Articular chondrocyte of knee joint (primary cell): ENCODE measurements around the gene C3orf80. TPM values are rescaled to one million over a fixed set of nuclear protein-coding genes. Genes with fewer than 3 reads are reported as not detected.

Source experiments
- total RNA-seq: library from RNA; depleted of rRNA; stranded (reverse); fragments of >200 nt; gene quantifications from 2 replicates; pipeline ENCODE4 v1.2.3, GENCODE V29; 2012

The C3orf80 gene
- total RNA-seq: 0.13 and 0.32 TPM in 2 replicates

GRCh38 chr3:160225176-160226025, at the start of gene C3orf80:
TSS of gene C3orf80 (plus strand) at chr3:160225422. CDS start at chr3:160225636, 214 bp downstream.

Other genes with a start within 250 kb of the C3orf80 start
- gene IL12A, start 236.6 kb upstream of the C3orf80 start, total RNA-seq: 7.4 and 10.2 TPM in 2 replicates
- gene IFT80, start 173.8 kb downstream of the C3orf80 start, total RNA-seq: 93.7 and 116 TPM in 2 replicates
- 85.3 and 93.5 TPM in 2 replicates for gene SMC4, start 174.2 kb downstream of the C3orf80 start, total RNA-seq
- 42.9 and 52.5 TPM in 2 replicates for gene TRIM59, start 224.4 kb downstream of the C3orf80 start, total RNA-seq